Parietal lobe (tissue), 1 donor: ENCODE results near the gene PSMF1. TPM values are rescaled to one million over a fixed set of nuclear protein-coding genes. Genes with fewer than 3 reads are reported as not detected.

Source experiments
- total RNA-seq: library from RNA; depleted of rRNA; stranded (reverse); fragments of >200 nt; gene quantifications from one replicate; pipeline ENCODE4 v1.2.3, GENCODE V29; 2014

Gene PSMF1
- total RNA-seq = 42.3 TPM

GRCh38 chr20:1118336-1119127 lies at the start of gene PSMF1:
Gene PSMF1 (plus strand): TSS chr20:1118602. CDS start chr20:1118774, 172 bp downstream.

GRCh38 chr20:1184638-1185315 lies 66.4 kb downstream of the PSMF1 start, which contains the start of gene TMEM74B:
Gene TMEM74B (minus strand): TSS chr20:1184981. CDS start chr20:1183801, 1,180 bp downstream.

GRCh38 chr20:1202762-1203504 lies 84.5 kb downstream of the PSMF1 start, which contains the start of gene C20orf202:
Gene C20orf202 (plus strand): TSS chr20:1203454. CDS start chr20:1203586, 132 bp downstream.

Other genes with a start within 250 kb of the PSMF1 start
- not detected for gene ANGPT4, start 202.3 kb upstream of the PSMF1 start, total RNA-seq
- gene RSPO4, start 116.3 kb upstream of the PSMF1 start, total RNA-seq = not detected
- 12.5 TPM for gene TMEM74B, start 66.4 kb downstream of the PSMF1 start, total RNA-seq
- 1.3 TPM for gene C20orf202, start 84.9 kb downstream of the PSMF1 start, total RNA-seq
- gene RAD21L1, start 107.4 kb downstream of the PSMF1 start, total RNA-seq = not detected
- 22.2 TPM for gene SNPH, start 147.7 kb downstream of the PSMF1 start, total RNA-seq
- gene SDCBP2, start 210.5 kb downstream of the PSMF1 start, total RNA-seq = 2.8 TPM